IMR-90 (cell line): ENCODE results near the gene MYLK4. TPM values are rescaled to one million over a fixed set of nuclear protein-coding genes. Genes with fewer than 3 reads are reported as not detected.

Experiments used
- ATAC-seq: fragments of 200-7000 bp; cut with Tn5 transposase; 2 replicates; pipeline ENCODE4 v1.9.1; 2020; ENCODE audit warnings: low read depth, mild to moderate bottlenecking, moderate library complexity
- BruUV-seq: library from RNA; stranded (reverse); fragments of 400-500 nt; replicated peaks from 2 replicates; lab custom pipeline; 2021; lab: Mats Ljungman, UMichigan
- CTCF ChIA-PET: fragments of 300-600 bp; formaldehyde crosslinking; extraction: SDS; loops from one replicate; lab custom pipeline; 2021; ENCODE audit warnings: antibody characterized with exemption; lab: Yijun Ruan, JAX
- POLR2A ChIA-PET: fragments of 300-600 bp; sonication (Branson Sonifier 250); formaldehyde crosslinking; loops from one replicate; lab custom pipeline; 2022; ENCODE audit warnings: antibody characterized with exemption; ENCODE audit not compliant: unreplicated experiment; lab: Charles Lee
- DNase-seq: peaks from one replicate; pipeline ENCODE4 v3.0.0; 2013
- H2AFZ ChIP-seq: replicated peaks from 2 replicates; pipeline ENCODE3; 2013; ENCODE audit warnings: low read length, mild to moderate bottlenecking; ENCODE audit not compliant: poor library complexity
- H2AK5ac ChIP-seq: 2 replicates; pipeline ENCODE4 v1.6.1; 2013; ENCODE audit warnings: low read depth, low read length, inconsistent platforms
- H2AK9ac ChIP-seq: replicated peaks from 2 replicates; pipeline ENCODE3; 2013; ENCODE audit warnings: mild to moderate bottlenecking, low read depth, low read length, moderate library complexity; ENCODE audit not compliant: poor library complexity
- H2BK120ac ChIP-seq: 2 replicates; pipeline ENCODE4 v1.6.1; 2013; ENCODE audit warnings: low read depth, low read length, inconsistent platforms
- H2BK15ac ChIP-seq: 3 replicates; pipeline ENCODE4 v1.6.1; 2013; ENCODE audit warnings: low read depth, low read length, inconsistent platforms
- H2BK20ac ChIP-seq: 2 replicates; pipeline ENCODE4 v1.6.1; 2013; ENCODE audit warnings: low read depth, mild to moderate bottlenecking, inconsistent platforms, low read length, moderate library complexity
- H2BK5ac ChIP-seq: 2 replicates; pipeline ENCODE4 v1.6.1; 2013; ENCODE audit warnings: mild to moderate bottlenecking, low read depth, low read length, inconsistent platforms; ENCODE audit not compliant: poor library complexity, severe bottlenecking
- H3K14ac ChIP-seq: replicated peaks from 2 replicates; pipeline ENCODE4 v1.6.1; 2013; ENCODE audit warnings: low read depth, low read length, inconsistent platforms
- H3K18ac ChIP-seq: 2 replicates; pipeline ENCODE4 v1.6.1; 2013; ENCODE audit warnings: low read depth, low read length, control low read depth
- H3K23ac ChIP-seq: 2 replicates; pipeline ENCODE4 v1.6.1; 2013; ENCODE audit warnings: low read depth, low read length, inconsistent platforms
- H3K27ac ChIP-seq: 2 replicates; pipeline ENCODE4 v1.5.1; 2013; ENCODE audit warnings: mild to moderate bottlenecking, control low read depth, low read length; ENCODE audit not compliant: insufficient read depth
- H3K27me3 ChIP-seq: 2 replicates; pipeline ENCODE4 v1.6.1; 2013; ENCODE audit warnings: low read length; ENCODE audit not compliant: control insufficient read depth, insufficient read depth
- H3K36me3 ChIP-seq: 2 replicates; pipeline ENCODE4 v1.6.1; 2013; ENCODE audit warnings: low read length, mixed read lengths; ENCODE audit not compliant: control insufficient read depth, insufficient read depth
- H3K4ac ChIP-seq: 2 replicates; pipeline ENCODE4 v1.6.1; 2013; ENCODE audit warnings: low read depth, low read length, inconsistent platforms
- H3K4me1 ChIP-seq: 2 replicates; pipeline ENCODE4 v1.6.1; 2013; ENCODE audit warnings: low read length, mixed read lengths; ENCODE audit not compliant: control insufficient read depth, insufficient read depth
- H3K4me2 ChIP-seq: 2 replicates; pipeline ENCODE4 v1.6.1; 2013; ENCODE audit warnings: low read depth, mild to moderate bottlenecking, control low read depth, low read length, moderate library complexity
- H3K4me3 ChIP-seq: 2 replicates; pipeline ENCODE4 v1.5.1; 2013; ENCODE audit warnings: low read depth, mild to moderate bottlenecking, control low read depth, low read length, moderate library complexity; ENCODE audit not compliant: insufficient read depth
- H3K56ac ChIP-seq: 2 replicates; pipeline ENCODE4 v1.6.1; 2013; ENCODE audit warnings: low read length, inconsistent platforms; ENCODE audit not compliant: insufficient read depth; ENCODE audit errors: extremely low read depth
- H3K79me1 ChIP-seq, 2 experiments: 2 replicates each; pipeline ENCODE4 v1.6.1; 2013; ENCODE audit warnings: low read length in 2 of 2, inconsistent platforms in 1 of 2, low read depth in 1 of 2
- H3K9ac ChIP-seq: 2 replicates; pipeline ENCODE4 v1.6.1; 2013; ENCODE audit warnings: low read depth, low read length, control low read depth
- H3K9me1 ChIP-seq: 2 replicates; pipeline ENCODE4 v1.6.1; 2013; ENCODE audit warnings: low read length, inconsistent platforms; ENCODE audit not compliant: insufficient read depth
- H3K9me3 ChIP-seq: 2 replicates; pipeline ENCODE4 v1.6.1; 2013; ENCODE audit warnings: low read length; ENCODE audit not compliant: control insufficient read depth, insufficient read depth
- H4K20me1 ChIP-seq: 2 replicates; pipeline ENCODE4 v1.6.1; 2013; ENCODE audit warnings: low read length, inconsistent platforms; ENCODE audit not compliant: insufficient read depth
- H4K5ac ChIP-seq: 2 replicates; pipeline ENCODE4 v1.6.1; 2013; ENCODE audit warnings: mild to moderate bottlenecking, low read depth, low read length, control low read depth
- H4K8ac ChIP-seq, 2 experiments: 2 replicates each; pipeline ENCODE4 v1.6.1; 2013; ENCODE audit warnings: low read depth in 2 of 2, low read length in 2 of 2, control low read depth in 1 of 2, inconsistent platforms in 1 of 2
- H4K91ac ChIP-seq: 2 replicates; pipeline ENCODE4 v1.6.1; 2013; ENCODE audit warnings: low read depth, low read length, inconsistent platforms; ENCODE audit not compliant: insufficient read depth
- BHLHE40 ChIP-seq: fragments of 150-350 bp; IDR thresholded peaks from 2 replicates; pipeline ENCODE4 v1.6.1; 2016; ENCODE audit warnings: mild to moderate bottlenecking, low read depth, low read length
- CEBPB ChIP-seq: IDR thresholded peaks from 2 replicates; pipeline ENCODE4 v1.6.1; 2012; ENCODE audit warnings: low read depth, low read length, improper control_type of control experiment
- FOS ChIP-seq: fragments of 150-350 bp; IDR thresholded peaks from 2 replicates; pipeline ENCODE4 v1.6.1; 2016; ENCODE audit warnings: low read depth, low read length
- MAFK ChIP-seq: IDR thresholded peaks from 2 replicates; pipeline ENCODE4 v1.6.1; 2012; ENCODE audit warnings: low read depth, low read length, improper control_type of control experiment
- POLR2A ChIP-seq: IDR thresholded peaks from 2 replicates; pipeline ENCODE4 v1.6.1; 2012; ENCODE audit warnings: mild to moderate bottlenecking, low read depth, low read length
- RCOR1 ChIP-seq: IDR thresholded peaks from 2 replicates; pipeline ENCODE4 v1.6.1; 2012; ENCODE audit warnings: mild to moderate bottlenecking, low read length, improper control_type of control experiment; ENCODE audit not compliant: insufficient replicate concordance
- WGBS, 2 experiments: methylation state at CpG; one replicate each; pipeline versions ENCODE4 v1.1.5 to v1.1.7; 2013; ENCODE audit warnings: missing lambda C conversion rate in 2 of 2; ENCODE audit not compliant: insufficient read length in 1 of 2; ENCODE audit errors: extremely low coverage in 2 of 2; 5-methylcytosine and 5-hydroxymethylcytosine counted together
- dilution Hi-C: fragments of 300-500 bp; cut with HindIII; formaldehyde crosslinking; loops from one replicate; pipeline ENCODE4 v1.14.3; 2018; ENCODE audit warnings: low sequenced_read_pairs; ENCODE audit not compliant: unreplicated experiment
- in situ Hi-C: fragments of 300-500 bp; cut with MboI; formaldehyde crosslinking; loops from 3 replicates; pipeline ENCODE4 v1.14.3; 2019; ENCODE audit warnings: low sequenced_read_pairs, inconsistent platforms, mixed read lengths
- intact Hi-C: fragments of 100-400 bp; cut with micrococcal nuclease; formaldehyde crosslinking; loops from 2 replicates; pipeline ENCODE4 v1.10.0; 2022
- polyA plus RNA-seq, 3 experiments: library from polyadenylated mRNA; depleted of rRNA; stranded (reverse); fragments of >200 nt; gene quantifications; 2 replicates each; pipeline ENCODE4 v1.2.3, GENCODE V29; 2012; ENCODE audit warnings: low replicate concordance in 1 of 3
- total RNA-seq: library from RNA; depleted of rRNA; stranded (reverse); fragments of >200 nt; gene quantifications from 2 replicates; pipeline ENCODE4 v1.2.3, GENCODE V29; 2012

Gene MYLK4
- total and polyA plus RNA-seq, 2 of the 4 experiments (the other 2 are of a cell fraction), result under 0.01 to 0.07 TPM

GRCh38 chr6:2630359-2630758, 120.4 kb downstream of the MYLK4 start:
- no peak overlapping the region; the same call in 1 of the 2 replicates for H3K4me2 ChIP-seq
- H2BK15ac ChIP-seq, result peak overlapping the region; percentile 10; the same call in 1 of the 3 replicates
- 0 out of 4 replicates have a peak overlapping the region, but pooled peaks of 1 of the 2 experiments have one; percentile 6 for H4K8ac ChIP-seq
- peak; percentile 31 for TF ChIP-seq RCOR1
- TF ChIP-seq MAFK, result peak; percentile 79
- peak; percentile 78 for TF ChIP-seq CEBPB
- TF ChIP-seq FOS, result peak; percentile 98
- no peak for TF ChIP-seq POLR2A
- peak; percentile 58 for TF ChIP-seq BHLHE40
- no peak overlapping the region for H2AFZ ChIP-seq
- no peaks in the 10 kb centered on the region for H3K27me3 ChIP-seq
- H2BK120ac ChIP-seq, result peak overlapping the region; percentile 3; the same call in 1 of the 2 replicates
- H3K36me3 ChIP-seq, result no peaks in the 10 kb centered on the region
- H2BK5ac ChIP-seq, result peak overlapping the region; percentile 52
- no peak overlapping the region for H3K23ac ChIP-seq
- H4K5ac ChIP-seq, result no peak overlapping the region
- in situ Hi-C loops, result loop anchor here (10.0 to 25.0 kb wide), 2 partner anchors 276 to 518 kb away; no protein-coding TSS in a partner anchor
- DNase-seq (peak; percentile 99), ATAC-seq (peak; percentile 60)
- dilution Hi-C loops, result no loop called here
- no peak overlapping the region for H3K9ac ChIP-seq
- H4K20me1 ChIP-seq, result 0 out of 2 replicates have a peak, but pooled peaks cover 4% of the 10 kb centered on the region
- H2AK5ac ChIP-seq, result no peak overlapping the region
- no peak overlapping the region for H3K56ac ChIP-seq
- ChIA-PET CTCF (no interaction called here), POLR2A (no interaction called here)
- H3K27ac ChIP-seq, result peak overlapping the region; percentile 22; the same call in 1 of the 2 replicates
- H4K91ac ChIP-seq, result no peak overlapping the region
- H3K79me1 ChIP-seq, result no peaks in the 10 kb centered on the region
- H3K14ac ChIP-seq, result no peak overlapping the region; the same call in 1 of the 2 replicates
- H3K18ac ChIP-seq, result no peak overlapping the region
- H2AK9ac ChIP-seq, result no peak overlapping the region
- WGBS, 2 experiments, result 0% methylated on average over 2 of the region's 6 CpGs; no CpG with 5 or more reads in 1 of the 2 experiments
- intact Hi-C loops, result loop anchor here (5.0 to 10.0 kb wide), 3 partner anchors 123 to 446 kb away; no protein-coding TSS in a partner anchor
- no peak overlapping the region for H3K4ac ChIP-seq
- peak overlapping the region; percentile 11; the same call in 1 of the 2 replicates for H2BK20ac ChIP-seq
- BruUV-seq, result no TSS peak
- no peaks in the 10 kb centered on the region for H3K9me3 ChIP-seq
- peaks cover 13% of the 10 kb centered on the region for H3K9me1 ChIP-seq
- H3K4me3 ChIP-seq, result no peak overlapping the region
- peaks cover 22% of the 10 kb centered on the region for H3K4me1 ChIP-seq
